Anterior cingulate cortex (tissue), 58 donors: ENCODE measurements around the gene SUV39H2.
"Not testable (repeated sequence)": the region's sequence is repeated elsewhere in the genome, so short reads cannot be mapped to it uniquely, and the experiment has no call there.

ENCODE experiments used
- DNase-seq, 58 donors: peaks; one replicate each; lab custom pipeline; 2025; lab: John Stamatoyannopoulos, UW

The SUV39H2 gene

GRCh38 chr10:14878266-14879123 lies at the start of gene SUV39H2:
SUV39H2 (plus strand) TSS chr10:14878866; CDS start chr10:14878889, 23 bp downstream.
- DNase-seq: peak; percentile 30 to 97 (median 92)

- no peak for DNase-seq
Observed at GRCh38 chr10:14833106-14833505, 45.6 kb upstream of the SUV39H2 start.

GRCh38 chr10:14836208-14836607 lies 42.5 kb upstream of the SUV39H2 start:
- no peak for DNase-seq

DNA sequence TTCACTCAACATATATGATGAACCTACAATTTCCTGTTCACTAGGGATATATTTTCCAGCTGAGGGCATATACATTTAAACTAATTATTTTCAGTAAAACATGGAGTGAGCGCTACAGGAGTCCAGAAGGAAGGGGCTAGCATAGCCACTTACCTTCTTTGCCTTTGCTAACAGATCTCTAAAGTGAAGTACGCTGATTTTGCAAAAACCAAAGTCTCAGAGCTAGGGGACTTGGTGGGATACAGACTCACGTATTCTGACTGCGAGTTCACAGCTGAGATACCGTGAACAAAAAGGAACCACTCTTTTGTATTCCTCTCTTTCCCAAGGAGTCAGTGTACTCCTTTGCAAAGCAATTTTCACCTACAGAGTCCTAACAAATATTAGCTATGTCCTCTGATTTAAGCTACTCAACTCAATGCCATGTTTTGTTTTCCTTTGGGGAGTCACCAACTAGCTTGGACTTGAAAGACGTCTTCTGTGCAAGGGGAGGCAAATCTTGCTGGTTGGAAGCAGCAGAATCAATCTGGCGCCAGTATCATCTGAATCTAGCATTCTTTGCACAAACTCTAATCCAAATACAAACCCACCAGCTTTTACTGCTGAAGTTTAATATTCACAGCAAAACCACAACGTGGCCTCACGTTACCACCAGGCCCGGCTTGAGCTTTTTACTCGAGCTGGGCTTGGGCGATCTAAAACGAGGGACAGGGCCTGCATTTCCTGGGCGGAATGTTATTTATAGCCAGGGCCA lies 41.5 kb upstream of the SUV39H2 start:
- no peak for DNase-seq

DNA sequence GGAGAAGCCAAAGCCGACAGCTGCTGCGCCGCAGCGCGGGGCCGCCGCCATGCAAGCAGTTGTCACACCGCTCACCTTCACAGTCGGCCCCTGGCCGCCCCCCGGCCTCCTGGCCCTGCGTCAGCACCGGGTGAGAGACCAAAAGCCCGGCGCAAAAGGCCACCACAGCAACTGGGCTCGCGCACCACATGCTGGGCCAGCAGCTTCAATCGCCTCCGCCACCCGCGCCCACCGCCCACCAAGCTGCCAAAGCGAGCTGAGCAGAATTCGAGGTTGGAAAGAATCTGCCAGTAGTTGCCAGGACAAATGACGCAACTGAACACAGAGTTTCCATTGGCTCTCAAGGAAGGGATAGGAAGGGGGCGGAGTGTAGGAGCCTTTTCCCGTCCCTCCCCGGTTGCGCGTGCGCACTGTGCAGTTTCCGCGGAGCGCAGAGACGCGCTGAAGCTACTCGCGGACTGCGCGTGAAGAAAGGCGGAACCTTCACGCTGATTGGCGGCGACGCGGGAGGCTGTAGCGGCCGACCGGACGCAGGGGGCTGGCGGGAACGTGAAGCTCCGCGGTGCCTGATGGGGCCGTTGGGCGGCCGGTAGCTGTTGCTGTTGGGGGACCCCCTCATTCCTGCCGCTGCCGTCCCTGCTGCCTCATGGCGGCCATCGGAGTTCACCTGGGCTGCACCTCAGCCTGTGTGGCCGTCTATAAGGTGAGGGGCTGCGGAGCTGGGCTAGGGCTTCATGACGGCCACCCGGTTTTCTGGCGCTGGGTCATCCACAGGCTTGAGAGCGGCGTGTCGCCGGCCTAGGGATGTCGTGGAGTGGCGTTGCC lies 40.7 kb upstream of the SUV39H2 start, which contains the start of the genes CDNF, HSPA14 and MSANTD7:
CDNF (minus strand) TSS at position 281 of the 825 bp plus-strand sequence; CDS start at position 190, 91 bp downstream.
HSPA14 (plus strand) TSS at position 550 of the 825 bp plus-strand sequence; CDS start at position 647, 97 bp downstream.
MSANTD7 (plus strand) TSS at position 550 of the 825 bp plus-strand sequence. CDS start 3,979 bp downstream, outside the sequence.
- peak; percentile 86 to 100 (median 98) for DNase-seq

GRCh38 chr10:14838582-14839304 lies 39.9 kb upstream of the SUV39H2 start:
- peak in 15 of 58 donors; percentile 3 to 48 (median 18) for DNase-seq

GRCh38 chr10:14839305-14839695 lies 39.4 kb upstream of the SUV39H2 start:
- no peak for DNase-seq

GRCh38 chr10:14840178-14840577 lies 38.5 kb upstream of the SUV39H2 start:
- DNase-seq: no peak

- no peak for DNase-seq
Observed at GRCh38 chr10:14843327-14843988, 35.2 kb upstream of the SUV39H2 start.

GRCh38 chr10:14844948-14845347 lies 33.7 kb upstream of the SUV39H2 start:
- DNase-seq: peak in 1 of 58 donors; percentile 3

DNA sequence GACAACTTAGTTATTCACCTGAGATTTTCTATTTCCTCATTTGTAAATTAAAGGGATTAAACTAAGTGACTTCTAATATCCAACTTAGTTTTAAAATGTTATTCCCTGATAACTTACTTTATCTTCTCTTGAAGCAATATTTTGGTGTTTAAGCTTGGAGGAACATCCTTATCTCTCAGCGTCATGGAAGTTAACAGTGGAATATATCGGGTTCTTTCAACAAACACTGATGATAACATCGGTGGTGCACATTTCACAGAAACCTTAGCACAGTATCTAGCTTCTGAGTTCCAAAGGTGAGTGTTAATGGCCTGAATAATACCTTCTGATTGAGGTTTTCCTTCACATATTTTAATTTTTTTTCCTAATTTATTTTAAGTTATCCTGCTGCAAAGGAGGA lies 26.4 kb upstream of the SUV39H2 start:
- DNase-seq: no peak

DNA sequence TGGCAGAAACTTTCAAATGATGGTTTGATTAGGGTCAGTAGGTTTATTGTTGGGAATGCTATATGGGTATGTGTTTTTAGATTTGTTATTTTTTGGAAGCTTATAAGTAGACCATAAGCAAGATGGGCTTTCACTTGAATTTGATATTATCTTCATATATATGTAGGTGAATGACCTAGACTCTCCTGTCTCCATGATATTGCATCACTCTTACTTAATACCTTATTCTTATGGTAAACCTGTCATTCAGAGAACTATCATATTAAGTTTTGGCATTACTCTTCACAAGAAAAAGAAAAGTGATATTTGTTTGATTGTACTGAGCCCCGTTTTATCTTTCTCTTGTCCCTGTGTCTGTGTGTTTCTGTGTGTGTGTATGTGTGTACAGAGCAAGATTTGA lies 23.2 kb upstream of the SUV39H2 start:
- DNase-seq: no peak

DNA sequence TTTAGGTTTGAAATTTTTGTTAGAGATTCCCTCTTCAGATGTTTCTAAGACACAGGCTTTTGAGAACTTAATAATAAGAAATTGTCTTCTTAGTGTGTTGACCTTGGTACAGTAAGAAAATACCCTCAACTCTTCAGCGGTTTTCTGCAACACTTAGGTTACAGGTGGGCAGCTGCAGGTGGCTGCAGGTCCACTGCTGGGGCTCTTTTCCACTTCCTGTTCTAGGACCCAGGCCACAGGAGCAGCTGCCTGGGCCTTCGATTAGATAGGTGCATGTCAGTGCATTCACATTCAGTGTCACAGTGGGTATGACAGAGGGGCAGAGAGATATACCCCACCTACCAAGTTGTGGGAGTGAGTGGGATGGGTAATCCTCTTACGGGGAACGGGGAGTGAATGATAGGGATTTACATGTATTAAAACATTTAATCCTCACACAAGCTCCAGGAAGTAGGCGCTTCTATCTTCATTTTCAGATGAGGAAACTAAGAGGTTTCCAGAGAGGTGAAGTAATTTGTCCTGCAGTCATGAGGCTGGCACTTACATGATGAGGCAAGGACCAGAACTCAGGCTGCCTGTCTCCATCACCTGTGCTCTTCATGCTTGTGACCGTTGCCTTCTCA lies 20.2 kb upstream of the SUV39H2 start:
- DNase-seq: no peak

GRCh38 chr10:14859043-14859442 lies 19.6 kb upstream of the SUV39H2 start:
- no peak for DNase-seq

- no peak for DNase-seq
Observed at GRCh38 chr10:14859775-14860174, 18.9 kb upstream of the SUV39H2 start.

GRCh38 chr10:14860791-14861190 lies 17.9 kb upstream of the SUV39H2 start:
- no peak for DNase-seq

DNA sequence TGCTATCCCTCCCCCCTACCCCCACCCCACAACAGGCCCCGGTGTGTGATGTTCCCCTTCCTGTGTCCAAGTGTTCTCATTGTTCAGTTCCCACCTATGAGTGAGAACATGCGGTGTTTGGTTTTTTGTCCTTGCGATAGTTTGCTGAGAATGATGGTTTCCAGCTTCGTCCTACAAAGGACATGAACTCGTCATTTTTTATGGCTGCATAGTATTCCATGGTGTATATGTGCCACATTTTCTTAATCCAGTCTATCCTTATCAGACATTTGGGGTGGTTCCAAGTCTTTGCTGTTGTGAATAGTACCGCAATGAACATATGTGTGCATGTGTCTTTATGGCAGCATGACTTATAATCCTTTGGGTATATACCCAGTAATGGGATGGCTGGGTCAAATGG lies 14.2 kb upstream of the SUV39H2 start:
- DNase-seq: not testable (repeated sequence)

- DNase-seq: not testable (repeated sequence)
Observed at GRCh38 chr10:14864871-14865270, 13.8 kb upstream of the SUV39H2 start.
